ENCODE results near the gene THOC6. TPM values are rescaled to one million over a fixed set of nuclear protein-coding genes. Genes with fewer than 3 reads are reported as not detected.

THOC6 gene
- total and polyA plus RNA-seq, 9 of the 15 experiments (the other 6 are each of a cell fraction or from before 2014, with no cell fraction given) = 2.5 to 65.4 (median 42.3) TPM

DNA sequence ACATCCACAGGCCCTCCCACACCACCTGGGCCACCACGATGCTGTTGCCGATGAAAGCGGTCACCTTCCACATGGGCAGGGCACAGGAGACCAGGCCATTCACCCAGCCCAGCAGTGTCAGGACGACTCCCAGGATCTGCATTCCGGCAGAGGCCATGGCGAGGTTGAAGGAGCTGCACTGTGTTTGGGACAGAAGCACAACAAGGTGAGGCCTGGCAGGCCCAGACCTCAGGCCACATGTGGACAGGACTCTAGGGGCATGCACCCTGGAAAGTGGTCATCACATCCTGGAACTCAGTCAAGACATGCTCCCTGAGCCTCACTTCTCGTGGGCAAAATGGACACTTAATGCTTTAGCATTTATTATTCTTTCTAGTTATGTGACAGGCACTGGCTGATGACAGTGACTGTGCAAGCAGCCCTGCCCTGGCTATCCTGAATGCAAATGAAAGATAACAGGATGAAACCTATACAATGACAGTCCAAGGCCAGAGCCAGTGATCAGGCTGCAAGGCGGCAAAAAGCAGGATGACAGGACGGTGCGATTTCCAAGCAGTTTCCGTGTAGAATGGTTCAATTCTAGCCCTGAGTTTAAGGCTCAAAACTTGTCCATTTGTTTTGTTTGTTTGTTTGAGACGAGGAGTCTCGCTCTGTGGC, 7.8 kb upstream of the THOC6 start (continued):
- TF ChIP-seq ZNF77 (CRISPR knock-in tag; IDR thresholded peaks at IDR 0.05) (no peak), NFIX (CRISPR knock-in tag; IDR thresholded peaks at IDR 0.05; ENCODE audit: low read depth) (no peak), ZNF324 (CRISPR knock-in tag; IDR thresholded peaks at IDR 0.05) (no peak), E2F3 (CRISPR knock-in tag; IDR thresholded peaks at IDR 0.05) (no peak), JUND (IDR thresholded peaks at IDR 0.05; ENCODE audit: borderline replicate concordance, low read depth, low read length) (no peak), JUND (tag; IDR thresholded peaks at IDR 0.05; ENCODE audit: borderline replicate concordance, low read depth, low read length) (0 out of 3 replicates have a peak, but pooled peaks have one; percentile 10), KDM2B (CRISPR knock-in tag; IDR thresholded peaks at IDR 0.05) (no peak), ZNF3 (CRISPR knock-in tag; IDR thresholded peaks at IDR 0.05) (no peak), NCOA2 (IDR thresholded peaks at IDR 0.05; ENCODE audit: partially characterized antibody in 2 of 2) (no peak), TEAD4 (IDR thresholded peaks at IDR 0.05; ENCODE audit: low read length) (no peak), TEAD4 (CRISPR knock-in tag; IDR thresholded peaks at IDR 0.05; ENCODE audit: borderline replicate concordance) (no peak), ZNF134 (CRISPR knock-in tag; conservative IDR thresholded peaks at IDR 0.05) (no peak), NFE2L1 (tag; IDR thresholded peaks at IDR 0.05; ENCODE audit: borderline replicate concordance, low read depth) (no peak), STAT5B (CRISPR knock-in tag; IDR thresholded peaks at IDR 0.05) (no peak), KDM4B (IDR thresholded peaks at IDR 0.05; ENCODE audit: borderline replicate concordance in 2 of 2, low read depth in 1 of 2) (no peak), NCOA6 (IDR thresholded peaks at IDR 0.05) (no peak), POU5F1 (IDR thresholded peaks at IDR 0.05; ENCODE audit: borderline replicate concordance, low read depth, low read length, partially characterized antibody) (no peak), TGIF2 (CRISPR knock-in tag; IDR thresholded peaks at IDR 0.05) (no peak), EP400 (IDR thresholded peaks at IDR 0.05) (no peak), SRSF1 (IDR thresholded peaks at IDR 0.05; ENCODE audit: low read depth, low read length) (no peak), CBX3 (IDR thresholded peaks at IDR 0.05; ENCODE audit: borderline replicate concordance in 1 of 2, low read length in 2 of 2) (no peak), TCF7L2 (IDR thresholded peaks at IDR 0.05; ENCODE audit: low read depth, low read length) (no peak), ZBTB33 (CRISPR knock-in tag; IDR thresholded peaks at IDR 0.05) (0 out of 2 replicates have a peak, but pooled peaks have one; percentile 11), MAFG (tag; conservative IDR thresholded peaks at IDR 0.05) (peak; percentile 35; the same call in 1 of the 2 replicates)
- TF ChIP-seq, protein P1, sequence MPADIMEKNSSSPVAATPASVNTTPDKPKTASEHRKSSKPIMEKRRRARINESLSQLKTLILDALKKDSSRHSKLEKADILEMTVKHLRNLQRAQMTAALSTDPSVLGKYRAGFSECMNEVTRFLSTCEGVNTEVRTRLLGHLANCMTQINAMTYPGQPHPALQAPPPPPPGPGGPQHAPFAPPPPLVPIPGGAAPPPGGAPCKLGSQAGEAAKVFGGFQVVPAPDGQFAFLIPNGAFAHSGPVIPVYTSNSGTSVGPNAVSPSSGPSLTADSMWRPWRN (IDR thresholded peaks at IDR 0.05; ENCODE audit: low read depth) = no peak
- TF ChIP-seq, protein P2, sequence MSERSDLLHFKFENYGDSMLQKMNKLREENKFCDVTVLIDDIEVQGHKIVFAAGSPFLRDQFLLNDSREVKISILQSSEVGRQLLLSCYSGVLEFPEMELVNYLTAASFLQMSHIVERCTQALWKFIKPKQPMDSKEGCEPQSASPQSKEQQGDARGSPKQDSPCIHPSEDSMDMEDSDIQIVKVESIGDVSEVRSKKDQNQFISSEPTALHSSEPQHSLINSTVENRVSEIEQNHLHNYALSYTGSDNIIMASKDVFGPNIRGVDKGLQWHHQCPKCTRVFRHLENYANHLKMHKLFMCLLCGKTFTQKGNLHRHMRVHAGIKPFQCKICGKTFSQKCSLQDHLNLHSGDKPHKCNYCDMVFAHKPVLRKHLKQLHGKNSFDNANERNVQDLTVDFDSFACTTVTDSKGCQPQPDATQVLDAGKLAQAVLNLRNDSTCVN (CRISPR knock-in tag; IDR thresholded peaks at IDR 0.05) = no peak

All from K562 (cell line).